ENCODE data around the gene ZNF438.
A peak's percentile ranks its signal among the peaks of the same experiment; 100 is the strongest.

The ZNF438 gene

DNA sequence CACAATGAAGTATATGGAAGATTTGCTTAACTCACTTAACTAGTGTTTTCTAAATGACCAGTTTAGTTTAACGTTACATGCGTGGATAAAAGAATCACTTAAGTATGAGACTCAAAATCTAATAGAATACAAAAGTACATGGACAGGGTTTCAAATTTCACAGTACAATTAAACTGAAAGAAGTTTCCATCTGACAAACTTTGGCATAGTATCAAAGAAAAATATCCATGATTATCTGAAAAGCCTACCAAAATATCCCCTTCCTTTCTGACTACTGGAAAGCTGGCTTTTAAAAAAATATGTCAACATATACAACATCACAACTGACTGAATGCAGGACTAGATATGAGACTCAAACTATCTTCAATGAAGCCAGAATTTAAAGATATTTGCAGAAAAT is 164.8 kb downstream of the ZNF438 start:
- H3K27ac Mint-ChIP-seq = no peak overlapping the region
- no peaks in the 10 kb centered on the region for H3K9me3 Mint-ChIP-seq
- H3K27me3 Mint-ChIP-seq = no peaks in the 10 kb centered on the region
- H3K36me3 Mint-ChIP-seq = no peaks in the 10 kb centered on the region
- no peak overlapping the region for H3K4me3 Mint-ChIP-seq
- no peak for ATAC-seq (ENCODE audit: low read depth)
- no peak for DNase-seq (ENCODE audit: low spot score in 2 of 2)
- H3K4me1 Mint-ChIP-seq = no peaks in the 10 kb centered on the region

DNA sequence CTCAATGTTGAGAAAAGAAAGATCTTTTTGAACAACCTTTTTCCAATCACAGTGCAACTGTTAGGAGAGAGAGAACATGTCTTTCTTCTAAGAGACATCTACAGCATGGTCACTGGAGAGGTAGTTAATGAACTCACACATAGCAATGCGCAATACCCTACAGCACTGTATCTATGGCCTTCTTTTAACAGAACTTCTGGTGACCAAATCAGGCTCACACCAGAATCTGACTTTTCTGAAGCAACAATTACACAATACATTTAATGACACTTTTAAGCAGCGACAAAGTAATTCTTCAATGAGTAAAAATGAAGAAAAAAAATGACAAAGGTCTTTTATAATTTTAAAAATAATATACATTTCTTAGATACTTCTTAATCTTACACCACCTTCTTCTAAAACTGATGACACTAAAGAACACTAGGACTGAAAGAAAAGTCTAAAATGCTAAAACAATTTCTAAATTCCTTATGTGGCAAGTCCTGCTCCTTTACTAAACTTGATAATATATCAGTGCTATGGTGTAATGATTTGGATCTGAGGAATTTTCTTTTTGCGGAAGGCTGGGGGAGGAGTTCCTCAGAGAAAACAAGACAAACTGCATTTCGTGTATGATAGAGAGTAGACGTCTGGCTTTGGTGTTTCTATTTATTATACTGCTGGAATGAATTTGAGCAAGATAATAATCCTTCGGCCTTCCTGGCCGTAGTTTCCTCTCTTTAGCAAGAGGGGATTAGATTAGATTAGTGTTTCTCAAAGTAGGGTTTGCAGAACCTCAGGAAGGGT is 166.3 kb downstream of the ZNF438 start:
- DNase-seq (ENCODE audit: low spot score in 2 of 2) (no peak), ATAC-seq (ENCODE audit: low read depth) (no peak)
- H3K27ac Mint-ChIP-seq = no peak overlapping the region
- H3K9me3 Mint-ChIP-seq = no peaks in the 10 kb centered on the region
- no peak overlapping the region for H3K4me3 Mint-ChIP-seq
- H3K4me1 Mint-ChIP-seq = no peaks in the 10 kb centered on the region
- H3K36me3 Mint-ChIP-seq = no peaks in the 10 kb centered on the region
- no peaks in the 10 kb centered on the region for H3K27me3 Mint-ChIP-seq

DNA sequence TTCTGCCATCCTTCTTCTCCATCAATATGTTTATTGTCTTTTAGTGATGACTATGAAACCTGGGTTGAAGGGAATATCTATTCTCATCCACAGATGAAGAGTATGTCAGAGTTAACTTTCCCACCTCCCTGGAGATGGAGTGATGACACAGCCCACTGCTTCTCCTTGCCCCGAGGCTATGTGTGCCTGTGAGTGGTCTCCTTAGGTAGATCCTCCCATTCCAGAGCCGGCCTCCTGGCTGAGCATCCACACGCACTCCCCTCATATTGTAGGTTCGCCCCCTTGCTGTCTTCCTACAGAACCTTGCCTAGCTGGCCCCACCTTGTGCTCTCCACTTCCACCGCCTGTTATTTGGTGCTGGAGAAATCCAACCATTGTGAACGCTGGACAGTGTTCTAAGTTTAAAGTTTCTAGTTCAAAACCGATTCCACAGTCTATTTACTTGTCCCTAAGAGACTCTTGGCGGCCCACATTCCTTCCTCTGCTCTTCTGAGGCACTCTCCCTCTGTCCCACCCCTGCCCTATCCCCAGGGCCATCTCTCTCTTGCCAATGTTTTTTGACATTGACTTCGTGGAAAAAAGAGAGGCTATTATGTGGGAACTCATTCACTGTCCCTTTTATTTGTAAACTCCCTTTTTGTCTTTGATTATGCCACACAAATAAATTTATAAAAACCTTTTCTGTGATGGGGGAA is 168.0 kb downstream of the ZNF438 start:
- H3K4me3 Mint-ChIP-seq = no peak overlapping the region
- H3K27me3 Mint-ChIP-seq = no peaks in the 10 kb centered on the region
- DNase-seq (ENCODE audit: low spot score in 2 of 2) = no peak
- H3K4me1 Mint-ChIP-seq = no peaks in the 10 kb centered on the region
- no peak for ATAC-seq (ENCODE audit: low read depth)
- H3K9me3 Mint-ChIP-seq = no peaks in the 10 kb centered on the region
- H3K27ac Mint-ChIP-seq = no peak overlapping the region
- H3K36me3 Mint-ChIP-seq = no peaks in the 10 kb centered on the region

DNA sequence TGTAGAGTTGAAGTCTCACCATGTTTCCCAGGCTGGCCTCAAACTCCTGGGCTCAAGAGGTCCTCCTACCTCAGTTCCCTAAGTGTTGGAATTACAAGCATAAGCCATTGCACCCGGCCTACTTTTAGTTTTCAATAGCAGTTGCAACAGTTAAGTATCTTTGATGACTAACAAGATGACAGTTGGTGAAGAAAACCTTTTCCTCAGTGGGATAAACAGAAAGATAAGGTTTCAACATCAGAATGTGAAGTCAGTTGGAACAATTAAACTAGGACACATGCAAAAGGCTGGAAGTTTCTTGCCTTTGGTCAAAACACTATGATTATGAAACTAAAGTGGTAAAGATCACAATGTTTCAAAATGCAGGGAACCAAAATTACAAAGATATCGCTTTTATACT is 169.2 kb downstream of the ZNF438 start:
- Mint-ChIP-seq H3K4me3 (no peak overlapping the region), H3K27me3 (no peaks in the 10 kb centered on the region), H3K4me1 (no peaks in the 10 kb centered on the region), H3K9me3 (no peaks in the 10 kb centered on the region), H3K27ac (no peak overlapping the region), H3K36me3 (no peaks in the 10 kb centered on the region)
- no peak for ATAC-seq (ENCODE audit: low read depth)
- no peak for DNase-seq (ENCODE audit: low spot score in 2 of 2)

DNA sequence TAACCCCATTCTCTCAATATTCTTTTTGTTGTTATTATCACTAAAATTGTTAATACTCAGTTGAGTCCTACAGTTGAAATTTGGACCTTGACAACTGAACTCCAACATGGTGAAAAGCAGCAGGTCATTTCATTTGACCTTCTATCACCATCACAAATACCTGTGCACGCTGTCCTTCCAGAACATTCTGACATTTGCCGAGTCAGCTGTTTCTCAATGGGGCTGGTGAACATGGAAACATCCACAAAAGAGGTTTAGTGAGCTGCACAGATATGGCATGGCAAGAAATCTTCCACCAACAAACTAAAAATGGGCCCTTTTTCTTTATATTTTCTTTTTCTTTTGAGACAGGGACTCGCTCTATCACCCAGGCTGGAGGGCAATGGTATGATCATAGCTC is 169.7 kb downstream of the ZNF438 start:
- no peak overlapping the region for H3K27ac Mint-ChIP-seq
- H3K36me3 Mint-ChIP-seq = no peaks in the 10 kb centered on the region

DNA sequence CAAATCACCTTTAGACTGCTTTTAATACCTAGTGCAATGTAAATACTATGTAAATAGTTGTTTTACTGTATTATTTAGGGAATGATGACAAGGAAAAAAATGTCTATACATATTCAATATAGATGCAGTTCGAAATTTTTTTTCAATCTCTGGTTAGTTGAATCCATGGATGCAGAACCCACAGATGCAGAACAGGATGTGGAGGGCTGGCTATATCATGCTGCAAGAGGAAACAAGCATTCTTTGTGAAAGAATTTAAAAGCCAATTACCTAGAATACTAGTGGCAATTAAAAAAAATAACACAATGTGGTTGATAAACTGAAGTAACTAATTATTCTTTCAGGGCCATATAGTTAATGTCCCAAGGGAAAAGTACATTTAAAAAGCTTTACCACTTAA is 170.4 kb downstream of the ZNF438 start:
- ATAC-seq (ENCODE audit: low read depth) (no peak), DNase-seq (ENCODE audit: low spot score in 2 of 2) (no peak)
- H3K4me1 Mint-ChIP-seq = no peaks in the 10 kb centered on the region
- H3K27me3 Mint-ChIP-seq = no peaks in the 10 kb centered on the region
- no peaks in the 10 kb centered on the region for H3K9me3 Mint-ChIP-seq
- H3K4me3 Mint-ChIP-seq = no peak overlapping the region
- H3K27ac Mint-ChIP-seq = no peak overlapping the region
- no peaks in the 10 kb centered on the region for H3K36me3 Mint-ChIP-seq

More for the DNA sequence above, 169.7 kb downstream of the ZNF438 start:
- DNase-seq (ENCODE audit: low spot score in 2 of 2) = no peak
- Mint-ChIP-seq H3K27me3 (no peaks in the 10 kb centered on the region), H3K9me3 (no peaks in the 10 kb centered on the region), H3K4me1 (no peaks in the 10 kb centered on the region), H3K4me3 (no peak overlapping the region)
- no peak for ATAC-seq (ENCODE audit: low read depth)

DNA sequence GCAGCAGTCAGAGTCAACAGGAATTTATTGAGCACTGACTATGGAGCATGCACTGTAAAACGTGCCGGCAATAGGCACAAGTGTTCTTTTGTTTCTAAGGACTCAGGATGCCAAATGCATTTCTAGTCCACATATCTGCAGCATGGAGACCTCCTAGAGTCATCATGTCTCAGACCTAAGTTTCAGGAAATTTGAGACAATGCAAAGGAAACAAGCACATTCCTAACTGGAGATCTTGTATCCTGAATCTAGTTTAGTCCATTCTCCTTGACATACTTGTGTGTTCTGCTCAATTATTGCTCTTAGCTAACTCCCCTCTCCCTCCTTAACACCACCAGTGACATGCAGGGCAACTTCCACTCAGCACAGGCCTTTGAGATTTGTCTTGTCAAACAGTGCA is 173.2 kb downstream of the ZNF438 start:
- Mint-ChIP-seq H3K27ac (no peak overlapping the region), H3K4me3 (no peak overlapping the region), H3K9me3 (no peaks in the 10 kb centered on the region), H3K4me1 (no peaks in the 10 kb centered on the region), H3K27me3 (no peaks in the 10 kb centered on the region), H3K36me3 (peaks cover 2% of the 10 kb centered on the region)
- DNase-seq (ENCODE audit: low spot score in 2 of 2) (no peak), ATAC-seq (ENCODE audit: low read depth) (no peak)

DNA sequence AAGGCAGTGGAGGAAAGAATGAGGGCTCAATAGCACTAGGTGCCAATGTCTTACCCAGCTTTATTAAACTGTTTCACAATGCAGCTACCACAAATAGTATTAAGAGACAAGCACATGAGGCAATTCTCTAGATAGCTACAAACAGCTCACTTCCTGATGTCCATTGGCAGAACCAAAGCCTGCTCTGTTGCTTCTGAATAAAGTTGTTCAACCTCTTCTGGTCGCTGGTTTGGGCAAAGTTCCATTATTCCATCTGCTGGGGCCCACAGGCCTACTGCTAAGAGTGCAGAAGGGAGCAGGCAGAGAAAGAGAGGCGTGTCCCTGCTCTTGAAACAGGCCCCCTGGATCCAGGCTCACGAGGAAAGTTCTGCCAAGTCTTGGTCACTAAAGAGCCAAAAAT is 173.9 kb downstream of the ZNF438 start:
- no peak overlapping the region for H3K27ac Mint-ChIP-seq
- no peaks in the 10 kb centered on the region for H3K9me3 Mint-ChIP-seq
- peaks cover 2% of the 10 kb centered on the region for H3K36me3 Mint-ChIP-seq
- no peaks in the 10 kb centered on the region for H3K27me3 Mint-ChIP-seq
- DNase-seq (ENCODE audit: low spot score in 2 of 2) (no peak), ATAC-seq (ENCODE audit: low read depth) (no peak)
- no peak overlapping the region for H3K4me3 Mint-ChIP-seq
- no peaks in the 10 kb centered on the region for H3K4me1 Mint-ChIP-seq

DNA sequence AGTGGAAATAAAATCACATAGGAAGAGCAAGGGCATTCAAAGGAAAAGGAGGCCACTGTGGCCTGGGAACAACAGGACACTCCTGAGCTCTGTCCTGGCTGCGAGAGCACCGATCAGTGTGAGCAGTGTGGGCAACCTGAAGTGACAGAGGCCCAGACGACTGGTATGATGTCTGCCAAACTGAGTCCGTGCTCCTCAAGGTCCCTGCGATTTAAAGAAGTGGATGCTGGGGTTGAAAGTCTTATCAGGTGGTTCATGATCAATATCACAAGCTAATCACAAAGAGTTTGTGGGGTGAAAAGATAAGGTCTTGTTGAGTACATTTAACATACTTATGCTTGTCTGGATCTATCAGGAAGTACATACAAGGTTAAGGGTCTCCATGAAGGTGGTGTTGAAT is 176.5 kb downstream of the ZNF438 start:
- H3K4me1 Mint-ChIP-seq = no peaks in the 10 kb centered on the region
- peaks cover 2% of the 10 kb centered on the region for H3K36me3 Mint-ChIP-seq
- H3K9me3 Mint-ChIP-seq = no peaks in the 10 kb centered on the region
- no peak overlapping the region for H3K4me3 Mint-ChIP-seq
- no peak overlapping the region for H3K27ac Mint-ChIP-seq
- no peak for DNase-seq (ENCODE audit: low spot score in 2 of 2)
- no peaks in the 10 kb centered on the region for H3K27me3 Mint-ChIP-seq
- no peak for ATAC-seq (ENCODE audit: low read depth)

DNA sequence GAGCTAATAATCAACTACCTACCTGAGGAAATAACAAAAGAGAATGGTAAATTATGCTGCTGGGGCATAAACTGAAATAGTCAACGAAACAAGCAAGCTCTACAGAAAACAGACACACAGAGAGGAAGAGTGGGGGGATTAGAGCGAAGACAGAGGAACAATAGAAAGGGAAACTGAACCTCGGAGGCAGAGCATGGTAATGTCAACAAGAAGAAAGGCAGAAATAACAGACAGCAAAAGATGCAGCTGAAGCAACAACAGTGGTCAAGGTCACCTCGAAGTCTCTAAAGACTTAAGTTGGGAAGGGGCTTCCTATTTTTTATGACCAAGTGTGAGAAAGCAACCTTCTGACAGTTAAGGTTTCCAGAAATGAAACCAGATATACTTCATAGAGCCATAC is 177.0 kb downstream of the ZNF438 start:
- ATAC-seq (ENCODE audit: low read depth) (no peak), DNase-seq (ENCODE audit: low spot score in 2 of 2) (no peak)
- H3K4me3 Mint-ChIP-seq = no peak overlapping the region
- no peaks in the 10 kb centered on the region for H3K27me3 Mint-ChIP-seq
- H3K36me3 Mint-ChIP-seq = peaks cover 2% of the 10 kb centered on the region
- no peaks in the 10 kb centered on the region for H3K4me1 Mint-ChIP-seq
- H3K27ac Mint-ChIP-seq = peak overlapping the region; percentile 51
- H3K9me3 Mint-ChIP-seq = no peaks in the 10 kb centered on the region

DNA sequence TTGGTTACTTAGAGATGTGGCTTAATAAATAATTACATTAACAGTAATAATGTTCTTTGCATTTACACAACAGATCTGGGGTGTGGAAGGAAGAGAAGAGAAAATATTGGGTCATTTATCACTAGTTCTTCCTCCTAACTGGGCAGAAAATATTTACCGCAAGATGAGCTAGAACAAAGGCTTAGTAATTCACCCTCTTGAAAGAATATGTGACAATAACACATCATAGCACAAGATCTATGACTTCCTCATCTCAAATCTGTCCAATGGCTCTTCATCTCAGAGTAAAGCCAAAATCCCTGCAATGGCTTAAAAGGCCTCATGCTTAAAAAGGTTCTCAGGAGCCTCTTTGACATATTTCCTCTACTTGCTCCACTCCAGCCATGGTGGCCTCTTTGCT is 178.6 kb downstream of the ZNF438 start:
- Mint-ChIP-seq H3K27me3 (no peaks in the 10 kb centered on the region), H3K4me3 (no peak overlapping the region), H3K27ac (no peak overlapping the region), H3K36me3 (peaks cover 10% of the 10 kb centered on the region), H3K4me1 (no peaks in the 10 kb centered on the region), H3K9me3 (no peaks in the 10 kb centered on the region)
- DNase-seq (ENCODE audit: low spot score in 2 of 2) (no peak), ATAC-seq (ENCODE audit: low read depth) (no peak)

DNA sequence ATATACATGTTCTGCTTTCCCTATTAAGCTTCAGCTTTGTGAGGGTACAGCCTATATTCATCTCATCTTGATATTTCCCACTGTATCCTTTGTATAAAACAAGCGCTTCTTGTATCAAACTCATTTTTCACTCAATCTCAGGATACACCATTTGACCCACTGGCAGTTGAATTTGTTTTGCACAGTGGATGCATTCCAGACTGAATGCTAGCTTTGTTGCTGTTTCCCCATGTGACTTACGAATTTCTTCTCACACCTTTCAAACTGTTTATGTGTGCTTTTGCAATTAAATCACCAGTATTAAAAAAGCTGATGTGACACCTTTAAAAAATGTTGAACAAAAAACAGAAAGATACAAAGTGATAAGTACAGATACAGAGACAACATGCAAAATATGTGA is 180.9 kb downstream of the ZNF438 start:
- no peak for DNase-seq (ENCODE audit: low spot score in 2 of 2)
- Mint-ChIP-seq H3K4me1 (no peaks in the 10 kb centered on the region), H3K36me3 (peaks cover 10% of the 10 kb centered on the region), H3K27ac (no peak overlapping the region), H3K27me3 (no peaks in the 10 kb centered on the region), H3K9me3 (no peaks in the 10 kb centered on the region), H3K4me3 (no peak overlapping the region)
- ATAC-seq (ENCODE audit: low read depth) = no peak

DNA sequence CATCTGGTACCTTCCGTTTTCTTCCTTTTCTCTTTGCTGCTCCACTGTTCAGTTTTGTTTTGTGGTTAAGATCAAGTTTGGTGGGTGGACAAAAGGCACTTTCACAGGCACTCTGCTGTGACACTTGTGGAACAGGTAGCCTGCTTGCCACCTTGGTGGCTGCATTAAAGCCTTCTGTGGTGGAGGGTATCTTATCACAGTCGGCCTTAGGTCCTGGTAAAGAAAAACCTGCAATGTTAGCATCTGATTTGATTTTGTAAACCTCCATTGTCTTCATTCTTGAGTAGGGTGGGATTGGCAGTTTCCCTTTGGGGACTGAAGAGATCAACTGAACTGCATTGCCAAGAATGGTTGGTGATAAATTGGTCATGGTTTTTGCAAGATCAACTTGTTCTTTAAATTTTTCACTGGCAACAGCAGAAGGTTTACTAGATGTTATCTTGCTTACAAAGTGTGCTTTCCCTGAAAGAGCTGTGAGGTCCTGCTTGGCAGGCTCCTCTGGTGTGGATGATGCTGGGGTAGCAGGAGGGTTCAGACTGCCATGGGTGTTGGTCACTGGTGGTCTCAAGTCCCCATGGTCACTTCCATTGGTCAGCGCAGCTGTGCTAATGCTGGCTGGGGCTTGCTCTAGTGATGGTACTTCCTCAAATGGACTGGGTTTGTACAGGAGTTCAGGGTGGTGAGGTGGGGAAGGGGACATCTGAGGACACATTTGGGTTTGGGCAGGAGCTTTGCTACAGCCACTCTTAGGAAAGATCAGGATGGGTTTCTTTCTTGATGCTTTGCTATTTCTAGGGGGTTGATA is 182.2 kb downstream of the ZNF438 start:
- DNase-seq (ENCODE audit: low spot score in 2 of 2) (no peak), ATAC-seq (ENCODE audit: low read depth) (no peak)
- Mint-ChIP-seq H3K9me3 (no peaks in the 10 kb centered on the region), H3K4me1 (no peaks in the 10 kb centered on the region), H3K27ac (no peak overlapping the region), H3K4me3 (no peak overlapping the region), H3K36me3 (peaks cover 7% of the 10 kb centered on the region), H3K27me3 (no peaks in the 10 kb centered on the region)

DNA sequence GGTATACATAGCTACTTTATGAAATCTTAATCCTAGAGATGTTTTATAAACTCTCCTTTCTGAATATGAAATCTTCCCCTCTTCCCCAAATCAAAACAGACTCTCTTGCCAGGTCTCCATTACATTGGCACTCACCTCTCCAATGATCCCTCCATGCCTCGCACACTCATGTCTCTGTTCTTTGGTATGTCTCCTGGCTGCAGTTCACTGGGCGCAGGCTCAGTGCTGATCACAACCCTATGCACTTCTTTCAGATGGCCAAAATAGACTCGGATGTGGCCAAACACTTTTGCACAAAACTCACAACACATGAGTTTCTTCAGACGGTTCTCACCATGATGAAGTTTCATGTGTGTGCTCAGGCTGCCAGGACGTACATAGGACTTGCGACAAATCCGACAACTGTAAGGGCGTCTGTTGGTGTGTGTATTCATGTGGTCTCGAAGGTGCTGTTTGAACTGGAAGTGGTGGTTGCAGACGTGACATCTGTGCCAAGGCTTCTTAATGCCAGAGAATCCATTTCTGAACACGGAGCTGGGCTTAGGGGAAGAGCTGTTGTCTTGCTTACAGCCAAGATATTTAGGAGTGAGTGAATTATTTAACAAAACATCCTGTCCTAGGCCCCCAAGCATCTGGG is 183.2 kb downstream of the ZNF438 start:
- Mint-ChIP-seq H3K27ac (no peak overlapping the region), H3K4me1 (no peaks in the 10 kb centered on the region), H3K9me3 (no peaks in the 10 kb centered on the region), H3K36me3 (peaks cover 7% of the 10 kb centered on the region), H3K27me3 (no peaks in the 10 kb centered on the region), H3K4me3 (no peak overlapping the region)
- DNase-seq (ENCODE audit: low spot score in 2 of 2) (no peak), ATAC-seq (ENCODE audit: low read depth) (no peak)
